Dermis blood vessel endothelial cell (primary cell): ENCODE data around the gene ST6GALNAC2. TPM values are rescaled to one million over a fixed set of nuclear protein-coding genes. Genes with fewer than 3 reads are reported as not detected.
A peak's percentile ranks its signal among the peaks of the same experiment; 100 is the strongest.

Source experiments
- DNase-seq: peaks from one replicate; pipeline ENCODE4 v3.0.0; 2010
- total RNA-seq: library from RNA; depleted of rRNA; stranded (reverse); fragments of >200 nt; gene quantifications from 2 replicates; pipeline ENCODE4 v1.2.3, GENCODE V29; 2014

The ST6GALNAC2 gene
- total RNA-seq, 1 donor from 2014 or later: 0.51 TPM

GRCh38 chr17:76553178-76553908 lies 32.3 kb downstream of the ST6GALNAC2 start:
- no peak for DNase-seq

GRCh38 chr17:76551685-76552084 lies 34.0 kb downstream of the ST6GALNAC2 start:
- DNase-seq: no peak

GRCh38 chr17:76550712-76551615 lies 34.7 kb downstream of the ST6GALNAC2 start:
- peak; percentile 54 for DNase-seq

- no peak for DNase-seq
Observed at GRCh38 chr17:76549539-76549938, 36.1 kb downstream of the ST6GALNAC2 start.

- no peak for DNase-seq
Observed at GRCh38 chr17:76549215-76549518, 36.5 kb downstream of the ST6GALNAC2 start.

GRCh38 chr17:76548378-76549214 lies 37.1 kb downstream of the ST6GALNAC2 start:
- DNase-seq: no peak

- no peak for DNase-seq
Observed at GRCh38 chr17:76547642-76548202, 37.9 kb downstream of the ST6GALNAC2 start.

- DNase-seq: peak; percentile 78
Observed at GRCh38 chr17:76547183-76547641, 38.4 kb downstream of the ST6GALNAC2 start.

GRCh38 chr17:76546556-76547182 lies 39.0 kb downstream of the ST6GALNAC2 start:
- peak; percentile 51 for DNase-seq

- DNase-seq: no peak
Observed at GRCh38 chr17:76545918-76546555, 39.6 kb downstream of the ST6GALNAC2 start.

GRCh38 chr17:76544546-76545365 lies 40.9 kb downstream of the ST6GALNAC2 start:
- DNase-seq: no peak

- no peak for DNase-seq
Observed at GRCh38 chr17:76543826-76544545, 41.7 kb downstream of the ST6GALNAC2 start.

GRCh38 chr17:76543482-76543825 lies 42.2 kb downstream of the ST6GALNAC2 start:
- no peak for DNase-seq

- DNase-seq: no peak
Observed at GRCh38 chr17:76542984-76543383, 42.7 kb downstream of the ST6GALNAC2 start.

GRCh38 chr17:76542566-76542971 lies 43.1 kb downstream of the ST6GALNAC2 start:
- no peak for DNase-seq

- no peak for DNase-seq
Observed at GRCh38 chr17:76541739-76542454, 43.8 kb downstream of the ST6GALNAC2 start.

- DNase-seq: peak; percentile 97
Observed at GRCh38 chr17:76540381-76541300, 45.0 kb downstream of the ST6GALNAC2 start.

GRCh38 chr17:76539631-76540271 lies 45.9 kb downstream of the ST6GALNAC2 start, which contains the start of gene PRCD:
Gene PRCD, plus strand, starts transcription at chr17:76540044. Its CDS starts 98 bp downstream, at chr17:76540142.
- no peak for DNase-seq
